MG63 (cell line): ENCODE data around the gene OAS2. TPM values are rescaled to one million over a fixed set of nuclear protein-coding genes. Genes with fewer than 3 reads are reported as not detected.

ENCODE experiments used
- DNase-seq: peaks from one replicate; pipeline ENCODE4 v3.0.0-alpha.2; 2020
- H3K27me3 ChIP-seq: fragments of 250-450 bp; sonication (Bioruptor Pico); 2 replicates; pipeline ENCODE4 v1.5.1; 2020; ENCODE audit warnings: mild to moderate bottlenecking, moderate library complexity
- H3K36me3 ChIP-seq: fragments of 250-450 bp; sonication (Bioruptor Pico); 2 replicates; pipeline ENCODE4 v1.5.1; 2020; ENCODE audit warnings: mild to moderate bottlenecking, moderate library complexity
- H3K4me3 ChIP-seq: fragments of 250-450 bp; sonication (Bioruptor Pico); 2 replicates; pipeline ENCODE4 v1.5.1; 2020; ENCODE audit warnings: mild to moderate bottlenecking, moderate library complexity
- H3K9me3 ChIP-seq: fragments of 250-450 bp; sonication (Bioruptor Pico); 2 replicates; pipeline ENCODE4 v1.5.1; 2020; ENCODE audit warnings: mild to moderate bottlenecking, moderate library complexity
- total RNA-seq: library from RNA; depleted of rRNA; stranded (reverse); fragments of >200 nt; shearing (Covaris generic); gene quantifications from 2 replicates; pipeline ENCODE4 v1.2.3, GENCODE V29; 2014; ENCODE audit warnings: low replicate concordance

Gene OAS2
- total RNA-seq, 1 experiment from 2014 or later = 6.0 TPM

GRCh38 chr12:112995008-112995407, 16.7 kb downstream of the OAS2 start:
- no peak for DNase-seq
- no peaks in the 10 kb centered on the region; the same call in 1 of the 2 replicates for H3K36me3 ChIP-seq
- no peak overlapping the region for H3K4me3 ChIP-seq
- peaks cover 5% of the 10 kb centered on the region for H3K9me3 ChIP-seq
- H3K27me3 ChIP-seq = no peaks in the 10 kb centered on the region

GRCh38 chr12:112996501-112996900, 18.2 kb downstream of the OAS2 start:
- H3K4me3 ChIP-seq = no peak overlapping the region
- H3K36me3 ChIP-seq = no peaks in the 10 kb centered on the region; the same call in 1 of the 2 replicates
- peaks cover 5% of the 10 kb centered on the region for H3K9me3 ChIP-seq

GRCh38 chr12:112997506-112997905, 19.2 kb downstream of the OAS2 start:
- Histone ChIP-seq H3K36me3 (no peaks in the 10 kb centered on the region; the same call in 1 of the 2 replicates), H3K9me3 (peaks cover 3% of the 10 kb centered on the region), H3K4me3 (no peak overlapping the region), H3K27me3 (no peaks in the 10 kb centered on the region)
- DNase-seq = no peak

More at GRCh38 chr12:112996501-112996900, 18.2 kb downstream of the OAS2 start:
- DNase-seq = no peak
- H3K27me3 ChIP-seq = no peaks in the 10 kb centered on the region

- Histone ChIP-seq H3K27me3 (no peaks in the 10 kb centered on the region), H3K9me3 (no peaks in the 10 kb centered on the region), H3K4me3 (no peak overlapping the region), H3K36me3 (no peaks in the 10 kb centered on the region)
- DNase-seq = no peak
These were observed 20.9 kb downstream of the OAS2 start for GRCh38 chr12:112998987-112999767.

- DNase-seq = no peak
- no peaks in the 10 kb centered on the region for H3K9me3 ChIP-seq
- no peaks in the 10 kb centered on the region for H3K36me3 ChIP-seq
- no peak overlapping the region for H3K4me3 ChIP-seq
- no peaks in the 10 kb centered on the region for H3K27me3 ChIP-seq
These were observed 22.1 kb downstream of the OAS2 start for GRCh38 chr12:113000433-113000832.

GRCh38 chr12:113002155-113002554, 23.8 kb downstream of the OAS2 start:
- Histone ChIP-seq H3K9me3 (no peaks in the 10 kb centered on the region), H3K4me3 (no peak overlapping the region), H3K36me3 (no peaks in the 10 kb centered on the region), H3K27me3 (no peaks in the 10 kb centered on the region)
- no peak for DNase-seq

GRCh38 chr12:113002676-113003075, 24.4 kb downstream of the OAS2 start:
- no peaks in the 10 kb centered on the region for H3K36me3 ChIP-seq
- H3K4me3 ChIP-seq = no peak overlapping the region
- no peak for DNase-seq
- no peaks in the 10 kb centered on the region for H3K9me3 ChIP-seq
- H3K27me3 ChIP-seq = no peaks in the 10 kb centered on the region

GRCh38 chr12:113003636-113004035, 25.3 kb downstream of the OAS2 start:
- Histone ChIP-seq H3K27me3 (no peaks in the 10 kb centered on the region), H3K9me3 (no peaks in the 10 kb centered on the region), H3K36me3 (no peaks in the 10 kb centered on the region), H3K4me3 (no peak overlapping the region)
- DNase-seq = no peak

- Histone ChIP-seq H3K36me3 (no peaks in the 10 kb centered on the region), H3K4me3 (no peak overlapping the region), H3K9me3 (no peaks in the 10 kb centered on the region), H3K27me3 (no peaks in the 10 kb centered on the region)
- no peak for DNase-seq
These were observed 27.4 kb downstream of the OAS2 start for GRCh38 chr12:113005762-113006161.

GRCh38 chr12:113006206-113006605, 27.9 kb downstream of the OAS2 start:
- no peaks in the 10 kb centered on the region for H3K27me3 ChIP-seq
- no peak for DNase-seq
- no peak overlapping the region for H3K4me3 ChIP-seq
- no peaks in the 10 kb centered on the region for H3K36me3 ChIP-seq
- no peaks in the 10 kb centered on the region for H3K9me3 ChIP-seq

- Histone ChIP-seq H3K36me3 (no peaks in the 10 kb centered on the region), H3K9me3 (no peaks in the 10 kb centered on the region), H3K4me3 (no peak overlapping the region), H3K27me3 (no peaks in the 10 kb centered on the region)
- no peak for DNase-seq
These were observed 28.3 kb downstream of the OAS2 start for GRCh38 chr12:113006641-113007040.

- H3K9me3 ChIP-seq = no peaks in the 10 kb centered on the region
- no peaks in the 10 kb centered on the region for H3K36me3 ChIP-seq
- no peak overlapping the region for H3K4me3 ChIP-seq
- no peaks in the 10 kb centered on the region for H3K27me3 ChIP-seq
- DNase-seq = peak; percentile 27
These were observed 28.8 kb downstream of the OAS2 start for GRCh38 chr12:113007166-113007565.

GRCh38 chr12:113010701-113011100, 32.4 kb downstream of the OAS2 start:
- H3K4me3 ChIP-seq = no peak overlapping the region
- no peaks in the 10 kb centered on the region for H3K36me3 ChIP-seq
- no peaks in the 10 kb centered on the region for H3K27me3 ChIP-seq
- no peaks in the 10 kb centered on the region for H3K9me3 ChIP-seq
- no peak for DNase-seq

GRCh38 chr12:113014565-113014964, 36.2 kb downstream of the OAS2 start:
- DNase-seq = no peak
- Histone ChIP-seq H3K9me3 (no peaks in the 10 kb centered on the region), H3K36me3 (no peaks in the 10 kb centered on the region), H3K27me3 (no peaks in the 10 kb centered on the region), H3K4me3 (no peak overlapping the region)

GRCh38 chr12:113016796-113017195, 38.5 kb downstream of the OAS2 start:
- Histone ChIP-seq H3K36me3 (no peaks in the 10 kb centered on the region), H3K4me3 (no peak overlapping the region), H3K9me3 (no peaks in the 10 kb centered on the region), H3K27me3 (no peaks in the 10 kb centered on the region)
- no peak for DNase-seq

- H3K36me3 ChIP-seq = no peaks in the 10 kb centered on the region
- H3K9me3 ChIP-seq = no peaks in the 10 kb centered on the region
- H3K4me3 ChIP-seq = no peak overlapping the region
- H3K27me3 ChIP-seq = no peaks in the 10 kb centered on the region
- peak; percentile 20 for DNase-seq
These were observed 40.7 kb downstream of the OAS2 start for GRCh38 chr12:113019025-113019424.

GRCh38 chr12:113021500-113021899, 43.2 kb downstream of the OAS2 start:
- no peaks in the 10 kb centered on the region for H3K27me3 ChIP-seq
- DNase-seq = no peak
- H3K9me3 ChIP-seq = no peaks in the 10 kb centered on the region

GRCh38 chr12:113022563-113023297, 44.4 kb downstream of the OAS2 start:
- no peaks in the 10 kb centered on the region for H3K27me3 ChIP-seq
- H3K9me3 ChIP-seq = no peaks in the 10 kb centered on the region
- H3K36me3 ChIP-seq = no peaks in the 10 kb centered on the region
- H3K4me3 ChIP-seq = no peak overlapping the region
- no peak for DNase-seq

More at GRCh38 chr12:113021500-113021899, 43.2 kb downstream of the OAS2 start:
- no peaks in the 10 kb centered on the region for H3K36me3 ChIP-seq
- no peak overlapping the region for H3K4me3 ChIP-seq
